ENCODE measurements around the gene LIMCH1. TPM values are rescaled to one million over a fixed set of nuclear protein-coding genes. Genes with fewer than 3 reads are reported as not detected.

LIMCH1 gene
- total and polyA plus RNA-seq, 2 of the 8 experiments (the other 6 are each of a cell fraction or from before 2014, with no cell fraction given): 2.7 to 3.0 TPM

DNA sequence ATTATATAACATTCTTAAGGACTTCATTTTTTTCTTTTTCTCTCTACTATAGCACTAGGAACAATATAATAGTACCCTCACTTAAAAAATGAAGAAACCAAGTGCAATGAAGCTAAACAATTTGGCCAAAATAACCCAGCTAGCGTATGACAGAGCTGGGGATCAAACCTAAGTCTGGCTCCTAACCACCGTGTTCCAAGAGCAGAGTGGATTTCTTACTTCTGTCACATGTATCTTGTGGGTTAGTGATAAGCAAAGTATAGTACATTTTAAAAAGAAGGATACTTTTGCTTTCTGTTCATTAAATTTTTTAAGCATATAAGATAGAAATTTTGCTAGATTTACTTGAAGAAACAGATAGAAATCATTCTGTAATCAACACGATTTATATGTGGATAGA lies 11.5 kb downstream of the LIMCH1 start (continued):
- TF ChIP-seq, protein P1, sequence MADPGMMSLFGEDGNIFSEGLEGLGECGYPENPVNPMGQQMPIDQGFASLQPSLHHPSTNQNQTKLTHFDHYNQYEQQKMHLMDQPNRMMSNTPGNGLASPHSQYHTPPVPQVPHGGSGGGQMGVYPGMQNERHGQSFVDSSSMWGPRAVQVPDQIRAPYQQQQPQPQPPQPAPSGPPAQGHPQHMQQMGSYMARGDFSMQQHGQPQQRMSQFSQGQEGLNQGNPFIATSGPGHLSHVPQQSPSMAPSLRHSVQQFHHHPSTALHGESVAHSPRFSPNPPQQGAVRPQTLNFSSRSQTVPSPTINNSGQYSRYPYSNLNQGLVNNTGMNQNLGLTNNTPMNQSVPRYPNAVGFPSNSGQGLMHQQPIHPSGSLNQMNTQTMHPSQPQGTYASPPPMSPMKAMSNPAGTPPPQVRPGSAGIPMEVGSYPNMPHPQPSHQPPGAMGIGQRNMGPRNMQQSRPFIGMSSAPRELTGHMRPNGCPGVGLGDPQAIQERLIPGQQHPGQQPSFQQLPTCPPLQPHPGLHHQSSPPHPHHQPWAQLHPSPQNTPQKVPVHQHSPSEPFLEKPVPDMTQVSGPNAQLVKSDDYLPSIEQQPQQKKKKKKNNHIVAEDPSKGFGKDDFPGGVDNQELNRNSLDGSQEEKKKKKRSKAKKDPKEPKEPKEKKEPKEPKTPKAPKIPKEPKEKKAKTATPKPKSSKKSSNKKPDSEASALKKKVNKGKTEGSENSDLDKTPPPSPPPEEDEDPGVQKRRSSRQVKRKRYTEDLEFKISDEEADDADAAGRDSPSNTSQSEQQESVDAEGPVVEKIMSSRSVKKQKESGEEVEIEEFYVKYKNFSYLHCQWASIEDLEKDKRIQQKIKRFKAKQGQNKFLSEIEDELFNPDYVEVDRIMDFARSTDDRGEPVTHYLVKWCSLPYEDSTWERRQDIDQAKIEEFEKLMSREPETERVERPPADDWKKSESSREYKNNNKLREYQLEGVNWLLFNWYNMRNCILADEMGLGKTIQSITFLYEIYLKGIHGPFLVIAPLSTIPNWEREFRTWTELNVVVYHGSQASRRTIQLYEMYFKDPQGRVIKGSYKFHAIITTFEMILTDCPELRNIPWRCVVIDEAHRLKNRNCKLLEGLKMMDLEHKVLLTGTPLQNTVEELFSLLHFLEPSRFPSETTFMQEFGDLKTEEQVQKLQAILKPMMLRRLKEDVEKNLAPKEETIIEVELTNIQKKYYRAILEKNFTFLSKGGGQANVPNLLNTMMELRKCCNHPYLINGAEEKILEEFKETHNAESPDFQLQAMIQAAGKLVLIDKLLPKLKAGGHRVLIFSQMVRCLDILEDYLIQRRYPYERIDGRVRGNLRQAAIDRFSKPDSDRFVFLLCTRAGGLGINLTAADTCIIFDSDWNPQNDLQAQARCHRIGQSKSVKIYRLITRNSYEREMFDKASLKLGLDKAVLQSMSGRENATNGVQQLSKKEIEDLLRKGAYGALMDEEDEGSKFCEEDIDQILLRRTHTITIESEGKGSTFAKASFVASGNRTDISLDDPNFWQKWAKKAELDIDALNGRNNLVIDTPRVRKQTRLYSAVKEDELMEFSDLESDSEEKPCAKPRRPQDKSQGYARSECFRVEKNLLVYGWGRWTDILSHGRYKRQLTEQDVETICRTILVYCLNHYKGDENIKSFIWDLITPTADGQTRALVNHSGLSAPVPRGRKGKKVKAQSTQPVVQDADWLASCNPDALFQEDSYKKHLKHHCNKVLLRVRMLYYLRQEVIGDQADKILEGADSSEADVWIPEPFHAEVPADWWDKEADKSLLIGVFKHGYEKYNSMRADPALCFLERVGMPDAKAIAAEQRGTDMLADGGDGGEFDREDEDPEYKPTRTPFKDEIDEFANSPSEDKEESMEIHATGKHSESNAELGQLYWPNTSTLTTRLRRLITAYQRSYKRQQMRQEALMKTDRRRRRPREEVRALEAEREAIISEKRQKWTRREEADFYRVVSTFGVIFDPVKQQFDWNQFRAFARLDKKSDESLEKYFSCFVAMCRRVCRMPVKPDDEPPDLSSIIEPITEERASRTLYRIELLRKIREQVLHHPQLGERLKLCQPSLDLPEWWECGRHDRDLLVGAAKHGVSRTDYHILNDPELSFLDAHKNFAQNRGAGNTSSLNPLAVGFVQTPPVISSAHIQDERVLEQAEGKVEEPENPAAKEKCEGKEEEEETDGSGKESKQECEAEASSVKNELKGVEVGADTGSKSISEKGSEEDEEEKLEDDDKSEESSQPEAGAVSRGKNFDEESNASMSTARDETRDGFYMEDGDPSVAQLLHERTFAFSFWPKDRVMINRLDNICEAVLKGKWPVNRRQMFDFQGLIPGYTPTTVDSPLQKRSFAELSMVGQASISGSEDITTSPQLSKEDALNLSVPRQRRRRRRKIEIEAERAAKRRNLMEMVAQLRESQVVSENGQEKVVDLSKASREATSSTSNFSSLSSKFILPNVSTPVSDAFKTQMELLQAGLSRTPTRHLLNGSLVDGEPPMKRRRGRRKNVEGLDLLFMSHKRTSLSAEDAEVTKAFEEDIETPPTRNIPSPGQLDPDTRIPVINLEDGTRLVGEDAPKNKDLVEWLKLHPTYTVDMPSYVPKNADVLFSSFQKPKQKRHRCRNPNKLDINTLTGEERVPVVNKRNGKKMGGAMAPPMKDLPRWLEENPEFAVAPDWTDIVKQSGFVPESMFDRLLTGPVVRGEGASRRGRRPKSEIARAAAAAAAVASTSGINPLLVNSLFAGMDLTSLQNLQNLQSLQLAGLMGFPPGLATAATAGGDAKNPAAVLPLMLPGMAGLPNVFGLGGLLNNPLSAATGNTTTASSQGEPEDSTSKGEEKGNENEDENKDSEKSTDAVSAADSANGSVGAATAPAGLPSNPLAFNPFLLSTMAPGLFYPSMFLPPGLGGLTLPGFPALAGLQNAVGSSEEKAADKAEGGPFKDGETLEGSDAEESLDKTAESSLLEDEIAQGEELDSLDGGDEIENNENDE (IDR thresholded peaks at IDR 0.05; ENCODE audit: insufficient replicate concordance, low read length): no peak
- no peak for TF ChIP-seq FOSL1 (IDR thresholded peaks at IDR 0.05; ENCODE audit: insufficient read depth, low read depth, low read length)
- no peak for TF ChIP-seq BCL11A (IDR thresholded peaks at IDR 0.05; ENCODE audit: low read depth in 2 of 2, low read length in 2 of 2)
